Neural progenitor cell (in vitro differentiated cells): ENCODE measurements around the gene ATP10D. TPM values are rescaled to one million over a fixed set of nuclear protein-coding genes. Genes with fewer than 3 reads are reported as not detected.
A peak's percentile ranks its signal among the peaks of the same experiment; 100 is the strongest.
"Not testable (repeated sequence)": the region's sequence is repeated elsewhere in the genome, so short reads cannot be mapped to it uniquely, and the experiment has no call there.

Experiments used
- DNase-seq: peaks from one replicate; pipeline ENCODE4 v3.0.0-alpha.2; 2016; ENCODE audit warnings: low spot score
- H2AFZ ChIP-seq: fragments of 200-600 bp; sonication (generic); replicated peaks from 2 replicates; pipeline ENCODE4 v1.6.1; 2016; ENCODE audit warnings: antibody characterized with exemption
- H3F3A ChIP-seq: fragments of 200-600 bp; sonication (generic); 2 replicates; pipeline ENCODE4 v1.6.1; 2016; ENCODE audit warnings: antibody characterized with exemption, low read depth
- H3K27ac ChIP-seq: fragments of 200-600 bp; sonication (generic); 2 replicates; pipeline ENCODE4 v1.5.1; 2016; ENCODE audit warnings: mild to moderate bottlenecking
- H3K27me3 ChIP-seq: fragments of 200-600 bp; sonication (generic); 2 replicates; pipeline ENCODE4 v1.6.1; 2016; ENCODE audit warnings: mild to moderate bottlenecking, moderate library complexity
- H3K36me3 ChIP-seq: fragments of 200-600 bp; sonication (generic); 2 replicates; pipeline ENCODE4 v1.5.1; 2016
- H3K4me1 ChIP-seq: fragments of 200-600 bp; sonication (generic); 2 replicates; pipeline ENCODE4 v1.6.1; 2016; ENCODE audit warnings: mixed run types
- H3K4me2 ChIP-seq: fragments of 200-600 bp; sonication (generic); 2 replicates; pipeline ENCODE4 v1.6.1; 2016
- H3K4me3 ChIP-seq: fragments of 200-600 bp; sonication (generic); 2 replicates; pipeline ENCODE4 v1.5.1; 2016
- H3K79me2 ChIP-seq: fragments of 200-600 bp; sonication (generic); 2 replicates; pipeline ENCODE4 v1.6.1; 2016; ENCODE audit warnings: low read depth
- H3K9ac ChIP-seq: fragments of 200-600 bp; sonication (generic); 2 replicates; pipeline ENCODE4 v1.6.1; 2016
- H3K9me3 ChIP-seq: fragments of 200-600 bp; sonication (generic); 2 replicates; pipeline ENCODE4 v1.5.1; 2016; ENCODE audit warnings: low read depth
- H4K20me1 ChIP-seq: fragments of 200-600 bp; sonication (generic); 2 replicates; pipeline ENCODE4 v1.6.1; 2016; ENCODE audit warnings: low read depth
- H3K27ac Mint-ChIP-seq: 3 replicates; pipeline ENCODE4 v1.8.0; 2021; ENCODE audit warnings: mixed read lengths
- H3K27me3 Mint-ChIP-seq: 2 replicates; pipeline ENCODE4 v1.8.0; 2022; ENCODE audit warnings: low read depth, mild to moderate bottlenecking, inconsistent platforms, moderate library complexity, mixed read lengths; ENCODE audit not compliant: insufficient read depth
- H3K36me3 Mint-ChIP-seq: 3 replicates; pipeline ENCODE4 v1.8.0; 2021; ENCODE audit warnings: mixed read lengths
- H3K4me1 Mint-ChIP-seq: 3 replicates; pipeline ENCODE4 v1.8.0; 2021; ENCODE audit warnings: mixed read lengths
- H3K4me3 Mint-ChIP-seq: 3 replicates; pipeline ENCODE4 v1.8.0; 2021; ENCODE audit warnings: mild to moderate bottlenecking, moderate library complexity, mixed read lengths
- H3K9me3 Mint-ChIP-seq: 3 replicates; pipeline ENCODE4 v1.8.0; 2020; ENCODE audit warnings: mixed read lengths
- EZH2 ChIP-seq: fragments of 200-600 bp; sonication (generic); IDR thresholded peaks from 2 replicates; pipeline ENCODE4 v1.6.1; 2017; ENCODE audit warnings: antibody characterized with exemption, mild to moderate bottlenecking, moderate library complexity
- EZH2phosphoT487 ChIP-seq: fragments of 200-600 bp; sonication (generic); IDR thresholded peaks from 2 replicates; pipeline ENCODE4 v1.6.1; 2017; ENCODE audit warnings: antibody characterized with exemption
- total RNA-seq: library from RNA; depleted of rRNA; stranded (reverse); fragments of >200 nt; gene quantifications from 2 replicates; pipeline ENCODE4 v1.2.3, GENCODE V29; 2015; ENCODE audit warnings: low replicate concordance
- TF ChIP-seq, protein P1 (sequence below): fragments of 200-600 bp; sonication (generic); IDR thresholded peaks from 2 replicates; pipeline ENCODE4 v1.5.1; 2017; ENCODE audit warnings: antibody characterized with exemption, mild to moderate bottlenecking

Gene ATP10D
- total RNA-seq, 1 donor from 2014 or later, result 8.1 TPM

GRCh38 chr4:47538111-47538824 is 53.2 kb downstream of the ATP10D start:
- H3K4me3 ChIP-seq, result no peak overlapping the region
- H3K4me1 ChIP-seq, result no peaks in the 10 kb centered on the region
- H3K79me2 ChIP-seq, result no peaks in the 10 kb centered on the region
- H3K36me3 ChIP-seq, result no peaks in the 10 kb centered on the region
- H3K9me3 ChIP-seq, result no peaks in the 10 kb centered on the region
- H3K27me3 ChIP-seq, result no peaks in the 10 kb centered on the region
- H4K20me1 ChIP-seq, result no peaks in the 10 kb centered on the region
- no peak for DNase-seq
- Mint-ChIP-seq H3K27me3 (no peaks in the 10 kb centered on the region), H3K4me1 (no peaks in the 10 kb centered on the region), H3K9me3 (no peaks in the 10 kb centered on the region), H3K4me3 (no peak overlapping the region), H3K27ac (peak overlapping the region; percentile 21), H3K36me3 (no peaks in the 10 kb centered on the region)
- TF ChIP-seq EZH2, result no peak
- TF ChIP-seq, protein P1, sequence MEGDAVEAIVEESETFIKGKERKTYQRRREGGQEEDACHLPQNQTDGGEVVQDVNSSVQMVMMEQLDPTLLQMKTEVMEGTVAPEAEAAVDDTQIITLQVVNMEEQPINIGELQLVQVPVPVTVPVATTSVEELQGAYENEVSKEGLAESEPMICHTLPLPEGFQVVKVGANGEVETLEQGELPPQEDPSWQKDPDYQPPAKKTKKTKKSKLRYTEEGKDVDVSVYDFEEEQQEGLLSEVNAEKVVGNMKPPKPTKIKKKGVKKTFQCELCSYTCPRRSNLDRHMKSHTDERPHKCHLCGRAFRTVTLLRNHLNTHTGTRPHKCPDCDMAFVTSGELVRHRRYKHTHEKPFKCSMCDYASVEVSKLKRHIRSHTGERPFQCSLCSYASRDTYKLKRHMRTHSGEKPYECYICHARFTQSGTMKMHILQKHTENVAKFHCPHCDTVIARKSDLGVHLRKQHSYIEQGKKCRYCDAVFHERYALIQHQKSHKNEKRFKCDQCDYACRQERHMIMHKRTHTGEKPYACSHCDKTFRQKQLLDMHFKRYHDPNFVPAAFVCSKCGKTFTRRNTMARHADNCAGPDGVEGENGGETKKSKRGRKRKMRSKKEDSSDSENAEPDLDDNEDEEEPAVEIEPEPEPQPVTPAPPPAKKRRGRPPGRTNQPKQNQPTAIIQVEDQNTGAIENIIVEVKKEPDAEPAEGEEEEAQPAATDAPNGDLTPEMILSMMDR, result no peak
- TF ChIP-seq EZH2phosphoT487, result no peak
- H3F3A ChIP-seq, result no peaks in the 10 kb centered on the region
- no peak overlapping the region for H3K4me2 ChIP-seq
- no peak overlapping the region for H3K9ac ChIP-seq
- no peak overlapping the region for H2AFZ ChIP-seq
- H3K27ac ChIP-seq, result no peak overlapping the region

DNA sequence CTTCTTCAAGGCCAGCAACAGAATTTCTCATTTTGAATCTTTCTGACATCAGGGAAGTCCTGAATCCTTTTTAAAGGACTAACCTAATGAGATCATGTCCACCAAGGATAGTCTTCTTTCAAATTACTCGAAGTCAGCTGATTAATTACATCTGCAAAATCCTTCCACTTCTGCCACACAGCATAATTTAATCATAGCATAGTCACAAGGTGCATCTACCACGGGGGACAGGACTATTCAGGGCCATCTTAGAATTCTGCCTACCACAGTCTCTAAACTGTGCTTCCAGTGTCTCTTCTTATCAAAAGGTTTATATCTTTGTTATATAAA is 53.7 kb downstream of the ATP10D start:
- H3K9ac ChIP-seq, result no peak overlapping the region
- H3K27ac Mint-ChIP-seq, result peak overlapping the region; percentile 21
- H3K36me3 Mint-ChIP-seq, result no peaks in the 10 kb centered on the region

GRCh38 chr4:47542640-47543039 is 57.6 kb downstream of the ATP10D start:
- DNase-seq, H3K27ac ChIP-seq, H3F3A ChIP-seq, H3K27me3 Mint-ChIP-seq, H3K36me3 ChIP-seq, H3K27ac Mint-ChIP-seq, H3K36me3 Mint-ChIP-seq, H3K4me1 ChIP-seq, H3K27me3 ChIP-seq, H3K4me3 ChIP-seq, H3K4me2 ChIP-seq, H3K9ac ChIP-seq, H4K20me1 ChIP-seq, H3K4me3 Mint-ChIP-seq, H3K9me3 ChIP-seq, H3K79me2 ChIP-seq, H2AFZ ChIP-seq, H3K4me1 Mint-ChIP-seq, H3K9me3 Mint-ChIP-seq: not testable (repeated sequence)

More for the DNA sequence above, 53.7 kb downstream of the ATP10D start:
- Mint-ChIP-seq H3K4me3 (no peak overlapping the region), H3K27me3 (no peaks in the 10 kb centered on the region), H3K4me1 (no peaks in the 10 kb centered on the region), H3K9me3 (no peaks in the 10 kb centered on the region)
- Histone ChIP-seq H3K4me2 (no peak overlapping the region), H2AFZ (no peak overlapping the region), H3K27ac (no peak overlapping the region), H3K36me3 (no peaks in the 10 kb centered on the region), H4K20me1 (no peaks in the 10 kb centered on the region), H3K4me1 (no peaks in the 10 kb centered on the region), H3K27me3 (no peaks in the 10 kb centered on the region), H3K4me3 (no peak overlapping the region), H3F3A (no peaks in the 10 kb centered on the region), H3K9me3 (no peaks in the 10 kb centered on the region), H3K79me2 (no peaks in the 10 kb centered on the region)
- no peak for DNase-seq
- TF ChIP-seq, protein P1, result no peak
- TF ChIP-seq EZH2 (no peak), EZH2phosphoT487 (no peak)

- H3F3A ChIP-seq, result no peaks in the 10 kb centered on the region
- H4K20me1 ChIP-seq, result no peaks in the 10 kb centered on the region
- Mint-ChIP-seq H3K4me1 (no peaks in the 10 kb centered on the region), H3K36me3 (peaks cover 3% of the 10 kb centered on the region), H3K27me3 (no peaks in the 10 kb centered on the region), H3K9me3 (no peaks in the 10 kb centered on the region), H3K27ac (no peak overlapping the region), H3K4me3 (no peak overlapping the region)
- no peak overlapping the region for H3K4me2 ChIP-seq
- no peaks in the 10 kb centered on the region for H3K79me2 ChIP-seq
- H3K27me3 ChIP-seq, result no peaks in the 10 kb centered on the region
- no peak overlapping the region for H2AFZ ChIP-seq
- TF ChIP-seq, protein P1, result no peak
- TF ChIP-seq EZH2phosphoT487 (no peak), EZH2 (no peak)
- no peak overlapping the region for H3K9ac ChIP-seq
- no peaks in the 10 kb centered on the region for H3K36me3 ChIP-seq
- no peak overlapping the region for H3K4me3 ChIP-seq
- no peaks in the 10 kb centered on the region for H3K4me1 ChIP-seq
- H3K27ac ChIP-seq, result no peak overlapping the region
- no peak for DNase-seq
- no peaks in the 10 kb centered on the region for H3K9me3 ChIP-seq
These were observed 58.3 kb downstream of the ATP10D start for GRCh38 chr4:47543331-47543730.

GRCh38 chr4:47550357-47550756 is 65.3 kb downstream of the ATP10D start:
- H3K4me1 Mint-ChIP-seq, H3K36me3 Mint-ChIP-seq, H3K27me3 ChIP-seq, H3K9ac ChIP-seq, H3K4me3 ChIP-seq, H3K4me1 ChIP-seq, H2AFZ ChIP-seq, H3K27me3 Mint-ChIP-seq, H3K79me2 ChIP-seq, DNase-seq, H3K9me3 ChIP-seq, H3K4me3 Mint-ChIP-seq, H4K20me1 ChIP-seq, H3K4me2 ChIP-seq, H3K27ac ChIP-seq, H3F3A ChIP-seq, H3K9me3 Mint-ChIP-seq, H3K36me3 ChIP-seq, H3K27ac Mint-ChIP-seq: not testable (repeated sequence)
